K562 (cell line): ENCODE data around the gene TSGA10. TPM values are rescaled to one million over a fixed set of nuclear protein-coding genes. Genes with fewer than 3 reads are reported as not detected.

ENCODE experiments used
- ATAC-seq: fragments of 200-7000 bp; cut with Tn5 transposase; 3 replicates; pipeline ENCODE4 v1.9.1; 2020; ENCODE audit warnings: moderate library complexity
- BruUV-seq: library from RNA; stranded (reverse); fragments of 400-500 nt; replicated peaks from 2 replicates; lab custom pipeline; 2021; lab: Mats Ljungman, UMichigan
- CTCF ChIA-PET: fragments of 300-600 bp; formaldehyde crosslinking; extraction: SDS; loops from one replicate; lab custom pipeline; 2021; ENCODE audit warnings: low intra/inter-chr PET ratio; lab: Yijun Ruan, JAX
- POLR2A ChIA-PET: fragments of 300-600, 350-650 bp; sonication (Branson Sonifier 250); formaldehyde crosslinking; extraction: SDS; loops from one replicate; lab custom pipeline; 2021; ENCODE audit warnings: antibody characterized with exemption, inconsistent platforms; lab: Yijun Ruan, JAX
- DNase-seq, 4 experiments: peaks; one replicate each; pipeline versions ENCODE4 v3.0.0 to v3.0.0-alpha.2; 2011 to 2018; ENCODE audit warnings: low spot score in 3 of 4, mixed read lengths in 3 of 4; ENCODE audit errors: extremely low read depth in 1 of 4
- FAIRE-seq: peaks from 2 replicates; lab custom pipeline; 2011; peaks lifted over from hg19 to GRCh38; lab: Jason Lieb, UNC
- H2AFZ ChIP-seq: 2 replicates; pipeline ENCODE4 v1.6.0; 2011; ENCODE audit warnings: low read depth, low read length, control low read depth, inconsistent platforms
- H3K27ac ChIP-seq: fragments of 200-600 bp; 3 replicates; pipeline ENCODE4 v1.8.0; 2011; ENCODE audit warnings: low read depth, mild to moderate bottlenecking, control low read depth, inconsistent platforms, low read length, moderate library complexity, mixed read lengths; ENCODE audit errors: extremely low read depth
- H3K27me3 ChIP-seq, 2 experiments: fragments of 300-600 bp in 1 of 2; 2 replicates in 1 of 2; 3 replicates in 1 of 2; pipeline versions ENCODE4 v1.6.0 to v1.8.0; 2011; ENCODE audit warnings: inconsistent platforms in 2 of 2, low read length in 2 of 2, mild to moderate bottlenecking in 1 of 2, mixed read lengths in 1 of 2, moderate library complexity in 1 of 2; ENCODE audit not compliant: control insufficient read depth in 2 of 2, insufficient read depth in 2 of 2
- H3K36me3 ChIP-seq: fragments of 300-600 bp; 3 replicates; pipeline ENCODE4 v1.8.0; 2011; ENCODE audit warnings: mild to moderate bottlenecking, low read length, inconsistent platforms; ENCODE audit not compliant: control insufficient read depth, insufficient read depth
- H3K4me1 ChIP-seq, 2 experiments: fragments of 200-600 bp in 1 of 2; replicated peaks in 1 of 2; 2 replicates in 1 of 2; 3 replicates in 1 of 2; pipeline versions ENCODE4 v1.5.1 to v1.8.0; 2011; ENCODE audit warnings: inconsistent platforms in 2 of 2, low read length in 2 of 2, mild to moderate bottlenecking in 1 of 2, mixed read lengths in 1 of 2, moderate library complexity in 1 of 2; ENCODE audit not compliant: control insufficient read depth in 2 of 2, insufficient read depth in 2 of 2
- H3K4me2 ChIP-seq: 2 replicates; pipeline ENCODE4 v1.6.1; 2011; ENCODE audit warnings: low read length, control low read depth, inconsistent platforms, mixed read lengths; ENCODE audit not compliant: insufficient read depth
- H3K4me3 ChIP-seq: fragments of 200-600 bp; sonication (generic), shearing (Covaris generic); 2 replicates; pipeline ENCODE4 v1.5.1; 2016; ENCODE audit warnings: control low read depth, inconsistent platforms
- H3K79me2 ChIP-seq: fragments of 200-600 bp; 3 replicates; pipeline ENCODE4 v1.8.0; 2011; ENCODE audit warnings: low read length, inconsistent platforms; ENCODE audit not compliant: control insufficient read depth, insufficient read depth
- H3K9ac ChIP-seq, 2 experiments: 2 replicates each; pipeline versions ENCODE4 v1.6.0 to v1.6.1; 2011; ENCODE audit warnings: low read depth in 2 of 2, low read length in 2 of 2, control low read depth in 1 of 2, inconsistent platforms in 1 of 2, mild to moderate bottlenecking in 1 of 2, mixed read lengths in 1 of 2; ENCODE audit not compliant: insufficient read depth in 1 of 2
- H3K9me1 ChIP-seq: one replicate; pipeline ENCODE4 v1.6.0; 2011; ENCODE audit warnings: inconsistent platforms, mild to moderate bottlenecking, low read length, moderate library complexity; ENCODE audit not compliant: control insufficient read depth, insufficient read depth
- H3K9me3 ChIP-seq: replicated peaks from 2 replicates; pipeline ENCODE4 v1.5.1; 2011; ENCODE audit warnings: low read depth, low read length, inconsistent platforms; ENCODE audit not compliant: control insufficient read depth, insufficient read depth
- H4K20me1 ChIP-seq: replicated peaks from 2 replicates; pipeline ENCODE4 v1.6.1; 2011; ENCODE audit warnings: low read length, inconsistent platforms, mixed read lengths; ENCODE audit not compliant: control insufficient read depth, insufficient read depth
- BHLHE40 ChIP-seq: IDR thresholded peaks from 2 replicates; pipeline ENCODE4 v1.6.1; 2011; ENCODE audit warnings: low read length, improper control_type of control experiment
- CEBPB ChIP-seq: fragments of 450-650 bp; IDR thresholded peaks from 2 replicates; pipeline ENCODE4 v1.6.1; 2016; ENCODE audit warnings: missing genetic modification characterization, missing compliant biosample characterization
- E2F4 ChIP-seq: sonication (generic); formaldehyde crosslinking; IDR thresholded peaks from 2 replicates; pipeline ENCODE4 v1.8.0; 2022; ENCODE audit warnings: mild to moderate bottlenecking, low read depth, missing genetic modification reagents
- ELF2 ChIP-seq: fragments of 250-450 bp; sonication (Bioruptor Pico); IDR thresholded peaks from 2 replicates; pipeline ENCODE4 v1.5.0; 2021; ENCODE audit warnings: mild to moderate bottlenecking
- HMBOX1 ChIP-seq: sonication (generic); IDR thresholded peaks from 2 replicates; pipeline ENCODE4 v1.6.1; 2016
- MAFG ChIP-seq: fragments of 450-650 bp; conservative IDR thresholded peaks from 2 replicates; pipeline ENCODE4 v1.6.1; 2016; ENCODE audit warnings: missing genetic modification characterization, missing compliant biosample characterization
- POLR3A ChIP-seq: IDR thresholded peaks from 2 replicates; pipeline ENCODE4 v1.6.1; 2011; ENCODE audit warnings: borderline replicate concordance, mild to moderate bottlenecking, moderate library complexity; ENCODE audit not compliant: insufficient read length, insufficient read depth; ENCODE audit errors: extremely low read depth
- PURB ChIP-seq: sonication (generic); formaldehyde crosslinking; IDR thresholded peaks from 2 replicates; pipeline ENCODE4 v1.9.0; 2021; ENCODE audit warnings: low read depth, mild to moderate bottlenecking, missing genetic modification reagents
- RBM17 ChIP-seq: fragments of 200-400 bp; formaldehyde crosslinking; IDR thresholded peaks from 2 replicates; pipeline ENCODE4 v1.6.1; 2017; ENCODE audit warnings: low read depth, mild to moderate bottlenecking, low read length, borderline replicate concordance
- SMARCB1 ChIP-seq: IDR thresholded peaks from 2 replicates; pipeline ENCODE4 v1.6.1; 2011; ENCODE audit warnings: improper control_type of control experiment, low read depth; ENCODE audit not compliant: insufficient read length
- STAT5A ChIP-seq: IDR thresholded peaks from 2 replicates; pipeline ENCODE4 v1.6.1; 2012; ENCODE audit warnings: low read length, inconsistent platforms, borderline replicate concordance
- TEAD2 ChIP-seq: fragments of 450-650 bp; IDR thresholded peaks from 2 replicates; pipeline ENCODE4 v1.6.1; 2016; ENCODE audit warnings: missing genetic modification characterization, control low read depth, missing compliant biosample characterization
- VEZF1 ChIP-seq: fragments of 200-800 bp; sonication (Bioruptor generic); IDR thresholded peaks from 2 replicates; pipeline ENCODE4 v1.6.1; 2017; ENCODE audit warnings: missing genetic modification characterization, missing compliant biosample characterization
- ZBTB49 ChIP-seq: sonication (generic); formaldehyde crosslinking; IDR thresholded peaks from 2 replicates; pipeline ENCODE4 v1.8.0; 2022; ENCODE audit warnings: missing genetic modification reagents, mild to moderate bottlenecking, borderline replicate concordance
- ZNF354B ChIP-seq: fragments of 250-450 bp; sonication (Bioruptor Pico); IDR thresholded peaks from 2 replicates; pipeline ENCODE4 v1.4.0; 2020
- ZNF41 ChIP-seq: fragments of 250-450 bp; sonication (Bioruptor Pico); conservative IDR thresholded peaks from 2 replicates; pipeline ENCODE4 v1.4.0; 2020; ENCODE audit warnings: mild to moderate bottlenecking
- WGBS: fragments of 100-300 bp; shearing (Covaris generic); methylation state at CpG from one replicate; pipeline ENCODE4 v1.1.6; 2016; ENCODE audit warnings: low coverage, mixed read lengths; ENCODE audit not compliant: insufficient coverage; ENCODE audit errors: missing lambda C conversion rate; 5-methylcytosine and 5-hydroxymethylcytosine counted together
- in situ Hi-C: fragments of 300-500 bp; cut with MboI; formaldehyde crosslinking; loops from 4 replicates; pipeline ENCODE4 v1.15.0; 2018; ENCODE audit warnings: inconsistent platforms, mixed read lengths
- intact Hi-C: fragments of 100-400 bp; cut with micrococcal nuclease; formaldehyde crosslinking; loops from 2 replicates; pipeline ENCODE4 v1.14.2; 2022
- polyA plus RNA-seq, 8 experiments: library from polyadenylated mRNA; depleted of rRNA in 4 of 8; stranded (reverse) in 5 of 8; unstranded in 3 of 8; fragments of >200 nt; fragmentation: Nextera tagmentation in 2 of 8; fragmentation: Illumina TruSeq in 1 of 8; extraction: Ambion mirVana in 2 of 8; extraction: Trizol in 1 of 8; gene quantifications; 2 replicates each; pipeline versions ENCODE4 v1.2.1 to v1.2.3, GENCODE V29; 2011 to 2014; ENCODE audit warnings: inconsistent platforms in 1 of 8, missing spikeins in 1 of 8
- total RNA-seq, 7 experiments: library from RNA; depleted of rRNA in 6 of 7; stranded (reverse); fragments of >200 nt in 6 of 7; fragmentation: Illumina TruSeq in 2 of 7; extraction: Trizol in 2 of 7; gene quantifications; 2 replicates each; pipeline versions ENCODE4 v1.2.1 to v1.2.3, GENCODE V29; 2011 to 2021; ENCODE audit warnings: low replicate concordance in 1 of 7

TSGA10 gene
- total and polyA plus RNA-seq, 9 of the 15 experiments (the other 6 are each of a cell fraction or from before 2014, with no cell fraction given): 2.1 to 11.3 (median 3.2) TPM

GRCh38 chr2:99183025-99183424 is 28.3 kb upstream of the TSGA10 start:
- peaks cover 87% of the 10 kb centered on the region for H3K79me2 ChIP-seq
- no peaks in the 10 kb centered on the region for H3K9me3 ChIP-seq
- peaks cover 0 to 14% of the 10 kb centered on the region in 2 experiments for H3K4me1 ChIP-seq
- H3K4me3 ChIP-seq: peak overlapping the region; percentile 72
- ATAC-seq (peak; percentile 12; the same call in 1 of the 3 replicates), FAIRE-seq (no peak), DNase-seq (peak in 1 of 4 experiments; percentile 26)
- no peaks in the 10 kb centered on the region for H3K27me3 ChIP-seq
- TF ChIP-seq ZBTB49 (CRISPR knock-in tag): no peak
- no peak for TF ChIP-seq BHLHE40
- TF ChIP-seq ELF2 (CRISPR knock-in tag): no peak
- TF ChIP-seq POLR3A: no peak
- TF ChIP-seq TEAD2 (tag): no peak
- TF ChIP-seq CEBPB (tag): peak; percentile 72
- TF ChIP-seq MAFG (tag): no peak
- peak; percentile 30; the same call in 1 of the 2 replicates for TF ChIP-seq HMBOX1
- TF ChIP-seq VEZF1 (CRISPR knock-in tag): 0 out of 2 replicates have a peak, but pooled peaks have one; percentile 14
- TF ChIP-seq PURB: no peak
- TF ChIP-seq RBM17: no peak
- TF ChIP-seq SMARCB1: no peak
- no peak for TF ChIP-seq STAT5A
- no peak for TF ChIP-seq ZNF41 (CRISPR knock-in tag)
- TF ChIP-seq ZNF354B (CRISPR knock-in tag): no peak
- TF ChIP-seq E2F4 (CRISPR knock-in tag): no peak
- H4K20me1 ChIP-seq: no peaks in the 10 kb centered on the region
- peak overlapping the region; percentile 89 for H3K4me2 ChIP-seq
- H3K36me3 ChIP-seq: peaks cover 40% of the 10 kb centered on the region
- no peak overlapping the region for H2AFZ ChIP-seq
- H3K9me1 ChIP-seq: peaks cover 5% of the 10 kb centered on the region
- ChIA-PET CTCF (no interaction called here), POLR2A (no interaction called here)
- intact Hi-C loops (no loop called here), in situ Hi-C loops (no loop called here)
- 65% methylated on average over 3 of the region's 3 CpGs for WGBS
- H3K27ac ChIP-seq: peak overlapping the region; percentile 88; the same call in 2 of the 3 replicates
- peak overlapping the region in 1 of 2 experiments; percentile 87; a peak in 2 of 4 replicates for H3K9ac ChIP-seq
- no TSS peak for BruUV-seq
